ENCODE data around the gene PSMD14. TPM values are rescaled to one million over a fixed set of nuclear protein-coding genes. Genes with fewer than 3 reads are reported as not detected.

Gene PSMD14
- total and polyA plus RNA-seq, 2 experiments from 2014 or later, result 70.2 to 71.0 TPM

DNA sequence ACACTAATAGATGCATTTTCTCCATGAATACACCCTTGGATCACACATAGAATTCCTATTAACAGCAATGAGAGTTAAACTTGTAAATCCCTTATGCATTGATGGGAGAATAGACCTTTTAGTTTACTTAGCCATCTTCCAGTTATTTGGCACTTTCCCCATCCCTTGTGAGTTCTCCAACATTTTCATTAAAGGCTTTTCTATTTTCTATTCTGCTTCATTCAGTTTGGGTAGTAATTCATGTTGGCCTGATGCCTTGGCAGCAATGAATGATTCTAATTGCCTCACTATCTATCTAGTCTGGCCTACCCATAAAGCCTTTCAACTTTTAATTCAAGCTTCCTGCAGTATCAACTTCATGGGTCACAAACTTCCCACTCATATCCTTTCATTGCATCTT is 140.2 kb downstream of the PSMD14 start:
- no peaks in the 10 kb centered on the region for H3K79me2 ChIP-seq
- H3K27me3 ChIP-seq, result no peaks in the 10 kb centered on the region
- no peaks in the 10 kb centered on the region for H3K4me1 ChIP-seq (ENCODE audit: insufficient read depth)
- no peak overlapping the region for H2AFZ ChIP-seq
- H3K4me2 ChIP-seq, result no peak overlapping the region
- no peak for TF ChIP-seq EZH2 (IDR thresholded peaks at IDR 0.05; ENCODE audit: borderline replicate concordance)
- TF ChIP-seq, protein P1, sequence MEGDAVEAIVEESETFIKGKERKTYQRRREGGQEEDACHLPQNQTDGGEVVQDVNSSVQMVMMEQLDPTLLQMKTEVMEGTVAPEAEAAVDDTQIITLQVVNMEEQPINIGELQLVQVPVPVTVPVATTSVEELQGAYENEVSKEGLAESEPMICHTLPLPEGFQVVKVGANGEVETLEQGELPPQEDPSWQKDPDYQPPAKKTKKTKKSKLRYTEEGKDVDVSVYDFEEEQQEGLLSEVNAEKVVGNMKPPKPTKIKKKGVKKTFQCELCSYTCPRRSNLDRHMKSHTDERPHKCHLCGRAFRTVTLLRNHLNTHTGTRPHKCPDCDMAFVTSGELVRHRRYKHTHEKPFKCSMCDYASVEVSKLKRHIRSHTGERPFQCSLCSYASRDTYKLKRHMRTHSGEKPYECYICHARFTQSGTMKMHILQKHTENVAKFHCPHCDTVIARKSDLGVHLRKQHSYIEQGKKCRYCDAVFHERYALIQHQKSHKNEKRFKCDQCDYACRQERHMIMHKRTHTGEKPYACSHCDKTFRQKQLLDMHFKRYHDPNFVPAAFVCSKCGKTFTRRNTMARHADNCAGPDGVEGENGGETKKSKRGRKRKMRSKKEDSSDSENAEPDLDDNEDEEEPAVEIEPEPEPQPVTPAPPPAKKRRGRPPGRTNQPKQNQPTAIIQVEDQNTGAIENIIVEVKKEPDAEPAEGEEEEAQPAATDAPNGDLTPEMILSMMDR (IDR thresholded peaks at IDR 0.05; ENCODE audit: poor library complexity), result no peak
- DNase-seq (ENCODE audit: low spot score), result no peak
- no peaks in the 10 kb centered on the region for H3K9me3 ChIP-seq (ENCODE audit: low read depth)
- no peaks in the 10 kb centered on the region for H3K36me3 ChIP-seq (replicated peaks; ENCODE audit: insufficient read depth, low read depth)
- H3K9me2 ChIP-seq (replicated peaks; ENCODE audit: insufficient read depth), result no peaks in the 10 kb centered on the region
- H3K4me3 ChIP-seq, result no peak overlapping the region
- H4K20me1 ChIP-seq (ENCODE audit: insufficient read depth, poor library complexity, severe bottlenecking), result no peaks in the 10 kb centered on the region
- no peak overlapping the region for H3K27ac ChIP-seq

Small RNA genes lying within 50 kb of the gene (small RNA-seq; reads per million reads assigned to genes)
- not detected for gene RNA5SP108

Other genes with a start within 250 kb of the PSMD14 start
- 54.7 and 66.7 TPM in 2 replicates for gene TANK, start 148.0 kb upstream of the PSMD14 start, total RNA-seq
- gene TANK, start 148.0 kb upstream of the PSMD14 start, polyA plus RNA-seq, result 37.6 and 45.1 TPM in 2 replicates
- not detected in 2 replicates for gene TBR1, start 107.9 kb downstream of the PSMD14 start, total RNA-seq
- not detected in 2 replicates for gene TBR1, start 107.9 kb downstream of the PSMD14 start, polyA plus RNA-seq